NCI-H1930 (cell line): ENCODE data around the gene PCSK2.
A peak's percentile ranks its signal among the peaks of the same experiment; 100 is the strongest.

Source experiments
- DNase-seq, 2 experiments: peaks; one replicate each; lab custom pipeline; 2025; lab: John Stamatoyannopoulos, UW

The PCSK2 gene

GRCh38 chr20:17480696-17481095, 253.9 kb downstream of the PCSK2 start:
- no peak for DNase-seq

- DNase-seq, result no peak
These were observed 254.8 kb downstream of the PCSK2 start for GRCh38 chr20:17481661-17482060.

GRCh38 chr20:17482536-17482935, 255.7 kb downstream of the PCSK2 start:
- no peak for DNase-seq

GRCh38 chr20:17485017-17485416, 258.2 kb downstream of the PCSK2 start:
- DNase-seq, result no peak

- no peak for DNase-seq
These were observed 262.2 kb downstream of the PCSK2 start for GRCh38 chr20:17488916-17489600.

- DNase-seq, result no peak
These were observed 263.7 kb downstream of the PCSK2 start for GRCh38 chr20:17490501-17490900.

- DNase-seq, result no peak
These were observed 264.2 kb downstream of the PCSK2 start for GRCh38 chr20:17491041-17491440.

GRCh38 chr20:17491488-17491887, 264.6 kb downstream of the PCSK2 start:
- DNase-seq, result no peak

- no peak for DNase-seq
These were observed 266.3 kb downstream of the PCSK2 start for GRCh38 chr20:17493173-17493572.

GRCh38 chr20:17494201-17494600, 267.4 kb downstream of the PCSK2 start:
- no peak for DNase-seq

GRCh38 chr20:17495826-17496225, 269.0 kb downstream of the PCSK2 start:
- DNase-seq, result no peak

GRCh38 chr20:17497821-17498580, 271.2 kb downstream of the PCSK2 start:
- no peak for DNase-seq

- DNase-seq, result no peak
These were observed 271.8 kb downstream of the PCSK2 start for GRCh38 chr20:17498641-17499040.

GRCh38 chr20:17499041-17499440, 272.2 kb downstream of the PCSK2 start:
- no peak for DNase-seq

- no peak for DNase-seq
These were observed 273.4 kb downstream of the PCSK2 start for GRCh38 chr20:17500271-17500670.

GRCh38 chr20:17500826-17501225, 274.0 kb downstream of the PCSK2 start:
- DNase-seq, result no peak

- DNase-seq, result no peak
These were observed 274.9 kb downstream of the PCSK2 start for GRCh38 chr20:17501701-17502100.

GRCh38 chr20:17502105-17502504, 275.3 kb downstream of the PCSK2 start:
- DNase-seq, result no peak

- no peak for DNase-seq
These were observed 276.6 kb downstream of the PCSK2 start for GRCh38 chr20:17503301-17504065.

- no peak for DNase-seq
These were observed 277.4 kb downstream of the PCSK2 start for GRCh38 chr20:17504066-17504897.

- DNase-seq, result peak in 1 of 2 experiments; percentile 36
These were observed 278.2 kb downstream of the PCSK2 start for GRCh38 chr20:17504898-17505635.
